Adrenal gland (tissue), 12 donors: ENCODE results near the gene NAT10. TPM values are rescaled to one million over a fixed set of nuclear protein-coding genes. Genes with fewer than 3 reads are reported as not detected.

ENCODE experiments used
- DNase-seq, 7 donors: peaks; one replicate each; pipeline ENCODE4 v3.0.0-alpha.2; 2019 to 2020
- H3K27ac ChIP-seq, 5 donors: fragments of 200-600 bp; sonication (generic) in 4 of 5; 1 replicate in 3 of 5; 2 replicates in 2 of 5; pipeline versions ENCODE4 v1.5.1 to v1.8.0; 2016 to 2020; ENCODE audit warnings: mild to moderate bottlenecking in 1 of 5
- H3K27me3 ChIP-seq: fragments of 200-600 bp; 2 replicates; pipeline ENCODE4 v1.8.0; 2021
- H3K36me3 ChIP-seq, 2 donors: fragments of 200-600 bp; replicated peaks in 1 of 2; 1 replicate in 1 of 2; 2 replicates in 1 of 2; pipeline versions ENCODE4 v1.5.1 to v1.8.0; 2018 to 2022
- H3K4me1 ChIP-seq, 2 donors: fragments of 200-600 bp; replicated peaks in 1 of 2; 1 replicate in 1 of 2; 2 replicates in 1 of 2; pipeline versions ENCODE4 v1.5.1 to v1.8.0; 2018 to 2021
- H3K4me3 ChIP-seq, 4 donors: fragments of 200-600 bp; sonication (generic) in 3 of 4; one replicate each; pipeline ENCODE4 v1.5.1; 2016 to 2018
- H3K9me3 ChIP-seq, 3 donors: fragments of 200-600 bp; sonication (generic) in 1 of 3; replicated peaks in 1 of 3; 1 replicate in 2 of 3; 2 replicates in 1 of 3; pipeline versions ENCODE4 v1.5.1 to v1.8.0; 2016 to 2021
- POLR2A ChIP-seq, 2 donors: fragments of 450-650 bp; IDR thresholded peaks; one replicate each; pipeline ENCODE4 v1.6.1; 2017; ENCODE audit warnings: antibody characterized with exemption in 2 of 2, mild to moderate bottlenecking in 2 of 2, moderate library complexity in 1 of 2
- WGBS, 4 donors: extraction: QIAGEN DNeasy Blood & Tissue Kit in 2 of 4; methylation state at CpG; one replicate each; pipeline versions ENCODE4 v1.1.5 to v1.1.7; 2013 to 2017; 5-methylcytosine and 5-hydroxymethylcytosine counted together
- intact Hi-C, 2 donors: fragments of 100-400 bp; cut with DNase I; formaldehyde crosslinking; loops; one replicate each; pipeline versions ENCODE4 v1.14.1 to v1.15.0; 2022 to 2023
- polyA plus RNA-seq, 3 donors: library from polyadenylated mRNA; stranded (reverse); fragments of 200-250 nt in 2 of 3; fragments of 350-450 nt in 1 of 3; fragmentation: Illumina TruSeq in 1 of 3; extraction: RNeasy Lipid Tissue Mini Kit (QIAGEN cat#74804) in 1 of 3; gene quantifications; one replicate each; pipeline ENCODE4 v1.2.3, GENCODE V29; 2013 to 2014
- total RNA-seq, 9 donors: library from RNA; depleted of rRNA in 4 of 9; stranded (reverse); fragments of >200 nt in 4 of 9; fragments of 120-200 nt in 1 of 9; fragmentation: NEBNext Ultra II Directional in 1 of 9; extraction: Animal tissue kit (Norgen Biotek cat#: 25700) in 1 of 9; gene quantifications; one replicate each; pipeline versions ENCODE4 v1.1.0 to v1.2.4, GENCODE V29; 2013 to 2023
- TF ChIP-seq, protein P1 (sequence below), 6 experiments: fragments of 450-650 bp in 4 of 6; fragments of 200-600 bp in 2 of 6; sonication (generic) in 1 of 6; IDR thresholded peaks; 1 replicate in 5 of 6; 2 replicates in 1 of 6; pipeline versions ENCODE4 v1.5.1 to v1.8.0; 2016 to 2021; ENCODE audit warnings: antibody characterized with exemption in 6 of 6, mild to moderate bottlenecking in 2 of 6, moderate library complexity in 1 of 6
- donor health status: healthy with polysubstance abuse.
- donor health status: Bipolar disorder and iron deficiency.
- donor health status: DM: yes; HTN: yes; CAD: no.
- donor health status: DM: no; HTN: no; CAD: no.
- donor health status: DM: no; HTN: no; CAD: no.
- donor health status: DM: yes; HTN: yes; CAD: no.

Gene NAT10
- total and polyA plus RNA-seq, 12 donors, result 16.8 to 65.2 (median 45.5) TPM

GRCh38 chr11:34161812-34162492 is 56.5 kb downstream of the NAT10 start:
- Histone ChIP-seq H3K9me3 (no peaks in the 10 kb centered on the region), H3K4me1 (peaks cover 3 to 4% of the 10 kb centered on the region in 2 donors), H3K27me3 (no peaks in the 10 kb centered on the region), H3K27ac (peak overlapping the region in 3 of 5 donors; percentile 38 to 70 (median 66)), H3K4me3 (no peak overlapping the region), H3K36me3 (no peaks in the 10 kb centered on the region)
- TF ChIP-seq, protein P1, sequence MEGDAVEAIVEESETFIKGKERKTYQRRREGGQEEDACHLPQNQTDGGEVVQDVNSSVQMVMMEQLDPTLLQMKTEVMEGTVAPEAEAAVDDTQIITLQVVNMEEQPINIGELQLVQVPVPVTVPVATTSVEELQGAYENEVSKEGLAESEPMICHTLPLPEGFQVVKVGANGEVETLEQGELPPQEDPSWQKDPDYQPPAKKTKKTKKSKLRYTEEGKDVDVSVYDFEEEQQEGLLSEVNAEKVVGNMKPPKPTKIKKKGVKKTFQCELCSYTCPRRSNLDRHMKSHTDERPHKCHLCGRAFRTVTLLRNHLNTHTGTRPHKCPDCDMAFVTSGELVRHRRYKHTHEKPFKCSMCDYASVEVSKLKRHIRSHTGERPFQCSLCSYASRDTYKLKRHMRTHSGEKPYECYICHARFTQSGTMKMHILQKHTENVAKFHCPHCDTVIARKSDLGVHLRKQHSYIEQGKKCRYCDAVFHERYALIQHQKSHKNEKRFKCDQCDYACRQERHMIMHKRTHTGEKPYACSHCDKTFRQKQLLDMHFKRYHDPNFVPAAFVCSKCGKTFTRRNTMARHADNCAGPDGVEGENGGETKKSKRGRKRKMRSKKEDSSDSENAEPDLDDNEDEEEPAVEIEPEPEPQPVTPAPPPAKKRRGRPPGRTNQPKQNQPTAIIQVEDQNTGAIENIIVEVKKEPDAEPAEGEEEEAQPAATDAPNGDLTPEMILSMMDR (IDR thresholded peaks at IDR 0.05), result no peak
- TF ChIP-seq POLR2A (IDR thresholded peaks at IDR 0.05), result no peak
- WGBS, 4 donors, result 50 to 64% (median 55%) methylated on average over 15 to 18 of the region's 18 CpGs
- intact Hi-C loops, result no loop called here
- peak; percentile 80 to 93 (median 91) for DNase-seq

DNA sequence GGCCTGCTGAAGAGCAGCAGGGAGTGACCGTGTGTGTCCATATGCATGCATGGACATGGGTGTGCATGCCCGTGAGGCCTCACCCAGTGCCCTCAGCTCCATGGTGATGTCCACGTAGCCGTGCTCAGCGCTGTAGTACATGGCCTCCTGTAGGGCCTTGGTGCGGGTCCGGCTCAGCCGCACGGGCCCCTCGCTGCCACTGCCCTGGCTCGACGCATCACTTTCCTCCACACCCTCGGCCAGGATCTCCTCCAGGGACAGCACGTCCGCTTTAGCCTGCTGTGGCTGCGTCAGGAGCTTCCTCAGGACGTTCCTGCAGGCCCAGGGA is 57.0 kb downstream of the NAT10 start:
- no peaks in the 10 kb centered on the region for H3K27me3 ChIP-seq
- H3K36me3 ChIP-seq, result no peaks in the 10 kb centered on the region
- peaks cover 3 to 4% of the 10 kb centered on the region in 2 donors for H3K4me1 ChIP-seq
- H3K4me3 ChIP-seq, result no peak overlapping the region
- H3K9me3 ChIP-seq, result no peaks in the 10 kb centered on the region
- intact Hi-C loops, result no loop called here
- TF ChIP-seq POLR2A (IDR thresholded peaks at IDR 0.05), result no peak
- TF ChIP-seq, protein P1 (IDR thresholded peaks at IDR 0.05), result no peak
- DNase-seq, result no peak
- 91 to 96% (median 92%) methylated on average over 16 to 17 of the region's 17 CpGs for WGBS, 4 donors
- peak overlapping the region in 3 of 5 donors; percentile 38 to 70 (median 66) for H3K27ac ChIP-seq

DNA sequence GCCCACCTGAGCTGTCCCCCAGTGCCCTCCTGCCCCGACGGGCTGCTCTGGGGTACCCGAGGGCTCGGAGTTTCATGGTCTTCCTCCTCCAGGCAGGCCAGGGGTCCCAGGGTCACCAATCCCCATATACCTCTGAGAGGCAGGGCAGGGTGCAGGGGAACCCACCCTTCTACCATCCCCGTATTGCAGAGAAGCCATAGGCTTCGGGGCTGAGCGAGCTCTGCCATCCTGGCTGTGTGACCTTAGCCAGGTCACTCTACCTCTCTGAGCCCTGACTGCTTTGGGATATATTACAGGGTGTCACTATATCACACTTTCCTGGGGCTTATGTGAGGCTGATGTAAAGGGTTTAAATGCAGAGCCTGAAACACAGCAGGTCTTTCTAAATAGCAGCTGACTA is 57.4 kb downstream of the NAT10 start:
- no peak for DNase-seq
- intact Hi-C loops, result no loop called here
- no peak for TF ChIP-seq POLR2A (IDR thresholded peaks at IDR 0.05)
- TF ChIP-seq, protein P1 (IDR thresholded peaks at IDR 0.05), result no peak
- H3K4me3 ChIP-seq, result no peak overlapping the region
- no peak overlapping the region for H3K27ac ChIP-seq
- H3K27me3 ChIP-seq, result no peaks in the 10 kb centered on the region
- 95 to 100% (median 96%) methylated on average over 2 to 7 of the region's 7 CpGs; no CpG with 5 or more reads in 1 of the 4 donors for WGBS, 4 donors
- H3K36me3 ChIP-seq, result no peaks in the 10 kb centered on the region
- H3K9me3 ChIP-seq, result no peaks in the 10 kb centered on the region
- H3K4me1 ChIP-seq, result peaks cover 3 to 4% of the 10 kb centered on the region in 2 donors

GRCh38 chr11:34165121-34165520 is 59.7 kb downstream of the NAT10 start:
- Histone ChIP-seq H3K36me3 (no peaks in the 10 kb centered on the region), H3K27ac (no peak overlapping the region), H3K4me3 (no peak overlapping the region), H3K27me3 (no peaks in the 10 kb centered on the region), H3K9me3 (no peaks in the 10 kb centered on the region), H3K4me1 (peaks cover 3 to 4% of the 10 kb centered on the region in 2 donors)
- WGBS, 4 donors, result 80 to 94% (median 92%) methylated on average over 1 to 13 of the region's 13 CpGs
- intact Hi-C loops, result no loop called here
- DNase-seq, result no peak
- TF ChIP-seq, protein P1 (IDR thresholded peaks at IDR 0.05), result no peak
- TF ChIP-seq POLR2A (IDR thresholded peaks at IDR 0.05), result no peak
